ENCODE results near the gene C2orf76.

DNA sequence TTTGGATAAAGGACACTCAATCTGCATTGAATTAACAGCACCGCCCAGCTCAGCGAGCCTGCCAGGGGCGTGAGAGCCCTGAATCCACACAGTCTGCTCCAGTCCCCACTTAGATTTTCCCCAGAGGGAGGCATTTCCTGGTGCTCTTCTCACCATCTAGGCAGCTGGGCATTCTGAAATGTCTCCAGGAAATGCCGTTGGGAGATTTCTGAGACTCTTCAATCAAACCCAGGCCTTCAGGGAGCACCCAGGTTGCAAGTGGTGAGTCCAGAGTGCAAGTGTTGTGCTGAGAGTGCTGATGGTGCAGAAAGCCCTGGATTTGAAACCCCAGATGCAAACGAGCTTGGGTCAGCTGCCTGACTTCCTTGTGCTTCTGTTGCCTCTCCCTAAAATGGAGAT, 41.6 kb upstream of the C2orf76 start:
- TF ChIP-seq, protein P1, sequence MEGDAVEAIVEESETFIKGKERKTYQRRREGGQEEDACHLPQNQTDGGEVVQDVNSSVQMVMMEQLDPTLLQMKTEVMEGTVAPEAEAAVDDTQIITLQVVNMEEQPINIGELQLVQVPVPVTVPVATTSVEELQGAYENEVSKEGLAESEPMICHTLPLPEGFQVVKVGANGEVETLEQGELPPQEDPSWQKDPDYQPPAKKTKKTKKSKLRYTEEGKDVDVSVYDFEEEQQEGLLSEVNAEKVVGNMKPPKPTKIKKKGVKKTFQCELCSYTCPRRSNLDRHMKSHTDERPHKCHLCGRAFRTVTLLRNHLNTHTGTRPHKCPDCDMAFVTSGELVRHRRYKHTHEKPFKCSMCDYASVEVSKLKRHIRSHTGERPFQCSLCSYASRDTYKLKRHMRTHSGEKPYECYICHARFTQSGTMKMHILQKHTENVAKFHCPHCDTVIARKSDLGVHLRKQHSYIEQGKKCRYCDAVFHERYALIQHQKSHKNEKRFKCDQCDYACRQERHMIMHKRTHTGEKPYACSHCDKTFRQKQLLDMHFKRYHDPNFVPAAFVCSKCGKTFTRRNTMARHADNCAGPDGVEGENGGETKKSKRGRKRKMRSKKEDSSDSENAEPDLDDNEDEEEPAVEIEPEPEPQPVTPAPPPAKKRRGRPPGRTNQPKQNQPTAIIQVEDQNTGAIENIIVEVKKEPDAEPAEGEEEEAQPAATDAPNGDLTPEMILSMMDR (IDR thresholded peaks at IDR 0.05), result no peak
- TF ChIP-seq POLR2A (IDR thresholded peaks at IDR 0.05), result no peak

Measured in thyroid gland (tissue), 4 donors.